Lower leg skin (tissue), 4 donors: ENCODE data around the gene CCL26. TPM values are rescaled to one million over a fixed set of nuclear protein-coding genes. Genes with fewer than 3 reads are reported as not detected.
"Not testable (repeated sequence)": the region's sequence is repeated elsewhere in the genome, so short reads cannot be mapped to it uniquely, and the experiment has no call there.

ENCODE experiments used
- DNase-seq, 2 donors: peaks; one replicate each; pipeline ENCODE4 v3.0.0-alpha.2; 2019; ENCODE audit warnings: low spot score in 2 of 2
- H3K4me3 ChIP-seq: fragments of 200-600 bp; sonication (generic); 2 replicates; pipeline ENCODE4 v1.5.1; 2017; ENCODE audit warnings: mild to moderate bottlenecking, low read depth; ENCODE audit not compliant: poor library complexity, severe bottlenecking
- CTCF ChIP-seq, 3 donors: fragments of 450-650 bp; IDR thresholded peaks; one replicate each; pipeline ENCODE4 v1.5.1; 2016; ENCODE audit warnings: antibody characterized with exemption in 3 of 3, mild to moderate bottlenecking in 3 of 3, moderate library complexity in 2 of 3
- POLR2A ChIP-seq, 2 donors: fragments of 450-650 bp; IDR thresholded peaks; one replicate each; pipeline ENCODE4 v1.6.1; 2016 to 2017; ENCODE audit warnings: antibody characterized with exemption in 2 of 2, mild to moderate bottlenecking in 1 of 2, moderate library complexity in 1 of 2
- WGBS, 2 donors: methylation state at CpG; one replicate each; pipeline ENCODE4 v1.1.5; 2018; 5-methylcytosine and 5-hydroxymethylcytosine counted together
- intact Hi-C: fragments of 100-400 bp; cut with DNase I; formaldehyde crosslinking; loops from one replicate; pipeline ENCODE4 v1.15.0; 2023; ENCODE audit warnings: low total_unique reads
- total RNA-seq, 4 donors: library from RNA; depleted of rRNA; stranded (reverse); fragments of >200 nt; gene quantifications; one replicate each; pipeline ENCODE4 v1.1.0, GENCODE V29; 2016

CCL26 gene
- total RNA-seq, 4 donors from 2014 or later, result 0.79 to 2.0 (median 1.9) TPM; not detected in 1

- no peak for DNase-seq
- 84 to 89% methylated on average over 12 of the region's 12 CpGs for WGBS, 2 donors
- TF ChIP-seq CTCF (IDR thresholded peaks at IDR 0.05) (no peak), POLR2A (IDR thresholded peaks at IDR 0.05) (no peak)
- H3K4me3 ChIP-seq, result no peak overlapping the region
- intact Hi-C loops, result no loop called here
Measured at GRCh38 chr7:75732016-75732521, 39.9 kb downstream of the CCL26 start.

GRCh38 chr7:75729851-75730274, 42.1 kb downstream of the CCL26 start:
- DNase-seq, result no peak
- WGBS, 2 donors, result 73 to 78% methylated on average over 4 of the region's 4 CpGs
- no peak overlapping the region for H3K4me3 ChIP-seq
- TF ChIP-seq POLR2A (IDR thresholded peaks at IDR 0.05), result no peak
- no peak for TF ChIP-seq CTCF (IDR thresholded peaks at IDR 0.05)
- intact Hi-C loops, result no loop called here

GRCh38 chr7:75727881-75728593, 44.0 kb downstream of the CCL26 start:
- H3K4me3 ChIP-seq, result no peak overlapping the region
- DNase-seq, result peak; percentile 86 to 93
- intact Hi-C loops, result no loop called here
- no peak for TF ChIP-seq CTCF (IDR thresholded peaks at IDR 0.05)
- TF ChIP-seq POLR2A (IDR thresholded peaks at IDR 0.05), result no peak
- WGBS, 2 donors, result 42 to 53% methylated on average over 8 of the region's 8 CpGs

GRCh38 chr7:75727351-75727750, 44.7 kb downstream of the CCL26 start:
- intact Hi-C loops, DNase-seq, H3K4me3 ChIP-seq: not testable (repeated sequence)
- 74 to 77% methylated on average over 6 of the region's 6 CpGs for WGBS, 2 donors

- no peak for DNase-seq
- H3K4me3 ChIP-seq, result no peak overlapping the region
- intact Hi-C loops, result no loop called here
- 86 to 89% methylated on average over 6 of the region's 6 CpGs for WGBS, 2 donors
- TF ChIP-seq POLR2A (IDR thresholded peaks at IDR 0.05), result no peak
- TF ChIP-seq CTCF (IDR thresholded peaks at IDR 0.05), result no peak
Measured at GRCh38 chr7:75725306-75725705, 46.7 kb downstream of the CCL26 start.

- intact Hi-C loops, result no loop called here
- H3K4me3 ChIP-seq, result no peak overlapping the region
- no peak for TF ChIP-seq POLR2A (IDR thresholded peaks at IDR 0.05)
- no peak for TF ChIP-seq CTCF (IDR thresholded peaks at IDR 0.05)
- WGBS, 2 donors, result 57 to 71% methylated on average over 2 to 3 of the region's 3 CpGs
- DNase-seq, result no peak
Measured at GRCh38 chr7:75723444-75723843, 48.6 kb downstream of the CCL26 start.
